ENCODE results near the gene FAM180A. TPM values are rescaled to one million over a fixed set of nuclear protein-coding genes. Genes with fewer than 3 reads are reported as not detected.
A peak's percentile ranks its signal among the peaks of the same experiment; 100 is the strongest.

FAM180A gene
- polyA plus RNA-seq, 1 of the 3 experiments (the other 2 are of a cell fraction): 0.08 TPM

- peaks cover 0 to 5% of the 10 kb centered on the region in 2 experiments; a peak in 1 of 4 replicates for H3K4me1 ChIP-seq (ENCODE audit: control insufficient read depth in 1 of 2, insufficient read depth in 2 of 2, low read depth in 1 of 2, low read length in 1 of 2)
- H2AFZ ChIP-seq (ENCODE audit: low read depth): no peak overlapping the region
- no peak overlapping the region for H3K9ac ChIP-seq
- no peaks in the 10 kb centered on the region for H3F3A ChIP-seq (replicated peaks; ENCODE audit: insufficient read depth)
- no peak overlapping the region for H3K4me3 ChIP-seq (ENCODE audit: low read depth in 2 of 2, low read length in 1 of 2)
- CTCF ChIA-PET: interaction anchor here (0.9 to 1.3 kb wide), 5 partner anchors 13 to 42 kb away, joined by 3 to 7 read pairs (median 5); partner anchors contain the start of gene STMP1
- no peaks in the 10 kb centered on the region for H3K79me2 ChIP-seq (ENCODE audit: insufficient read depth)
- no peaks in the 10 kb centered on the region for H3K27me3 ChIP-seq (ENCODE audit: insufficient read depth)
- 75% methylated on average over 2 of the region's 2 CpGs for WGBS (ENCODE audit: low lambda C conversion rate)
- POLR2A ChIA-PET: no interaction called here
- TF ChIP-seq PBX3 (IDR thresholded peaks at IDR 0.05) (no peak), POLR2AphosphoS5 (IDR thresholded peaks at IDR 0.05; ENCODE audit: low read depth, low read length) (0 out of 2 replicates have a peak, but pooled peaks have one; percentile 11), CTCF (IDR thresholded peaks at IDR 0.05) (peak; percentile 59), TEAD4 (IDR thresholded peaks at IDR 0.05; ENCODE audit: borderline replicate concordance, insufficient read depth) (no peak)
- no peak for DNase-seq
- H3K9me2 ChIP-seq: no peaks in the 10 kb centered on the region
- no peaks in the 10 kb centered on the region for H3K9me3 ChIP-seq
- no peaks in the 10 kb centered on the region for H4K20me1 ChIP-seq (ENCODE audit: insufficient read depth)
- no peak overlapping the region for H3K27ac ChIP-seq (ENCODE audit: low read depth in 2 of 2, low read length in 1 of 2)
- no peak overlapping the region for H3K4me2 ChIP-seq
- H3K36me3 ChIP-seq (replicated peaks in 1 of 2; ENCODE audit: control insufficient read depth in 1 of 2, insufficient read depth in 2 of 2, low read length in 1 of 2): peaks cover 0 to 7% of the 10 kb centered on the region in 2 experiments
Measured at GRCh38 chr7:135704074-135704473, 44.5 kb downstream of the FAM180A start.

- ChIA-PET POLR2A (interaction anchor here (1.0 kb wide), 1 partner anchor 15 kb away, joined by 3 read pairs; no protein-coding TSS in a partner anchor), CTCF (interaction anchor here (1.6 to 7.1 kb wide), 2 partner anchors 15 to 52 kb away, joined by 5 to 73 read pairs; no protein-coding TSS in a partner anchor)
- Histone ChIP-seq H3K9ac (no peak overlapping the region), H3K4me1 (ENCODE audit: control insufficient read depth in 1 of 2, insufficient read depth in 2 of 2, low read depth in 1 of 2, low read length in 1 of 2) (no peaks in the 10 kb centered on the region; a peak in 1 of 4 replicates), H4K20me1 (ENCODE audit: insufficient read depth) (no peaks in the 10 kb centered on the region), H2AFZ (ENCODE audit: low read depth) (no peak overlapping the region), H3K36me3 (replicated peaks in 1 of 2; ENCODE audit: control insufficient read depth in 1 of 2, insufficient read depth in 2 of 2, low read length in 1 of 2) (peaks cover 13 to 32% of the 10 kb centered on the region in 2 experiments), H3K4me2 (no peak overlapping the region), H3K27ac (ENCODE audit: low read depth in 2 of 2, low read length in 1 of 2) (no peak overlapping the region), H3K27me3 (ENCODE audit: insufficient read depth) (no peaks in the 10 kb centered on the region), H3K9me3 (no peaks in the 10 kb centered on the region), H3K79me2 (ENCODE audit: insufficient read depth) (no peaks in the 10 kb centered on the region), H3K9me2 (no peaks in the 10 kb centered on the region), H3K4me3 (ENCODE audit: low read depth in 2 of 2, low read length in 1 of 2) (no peak overlapping the region), H3F3A (replicated peaks; ENCODE audit: insufficient read depth) (no peaks in the 10 kb centered on the region)
- 81% methylated on average over 8 of the region's 8 CpGs for WGBS (ENCODE audit: low lambda C conversion rate)
- TF ChIP-seq CHD2 (IDR thresholded peaks at IDR 0.05; ENCODE audit: low read length, partially characterized antibody) (no peak), GABPA (IDR thresholded peaks at IDR 0.05; ENCODE audit: low read depth) (no peak), ZBTB33 (IDR thresholded peaks at IDR 0.05; ENCODE audit: borderline replicate concordance, low read depth) (no peak), RFX5 (IDR thresholded peaks at IDR 0.05; ENCODE audit: low read length) (no peak), MEF2A (IDR thresholded peaks at IDR 0.05; ENCODE audit: borderline replicate concordance, low read depth) (no peak), PBX3 (IDR thresholded peaks at IDR 0.05) (no peak), USF1 (IDR thresholded peaks at IDR 0.05; ENCODE audit: borderline replicate concordance, low read depth) (no peak), JUND (IDR thresholded peaks at IDR 0.05) (no peak), CTCF (IDR thresholded peaks at IDR 0.05) (no peak), POLR2AphosphoS5 (IDR thresholded peaks at IDR 0.05; ENCODE audit: low read depth, low read length) (no peak), FOXJ3 (CRISPR knock-in tag; IDR thresholded peaks at IDR 0.05) (no peak)
- no peak for DNase-seq
Measured at GRCh38 chr7:135697276-135698049, 51.1 kb downstream of the FAM180A start.
